Naive thymus-derived CD4-positive, alpha-beta T cell (primary cell): ENCODE measurements around the gene CALD1. TPM values are rescaled to one million over a fixed set of nuclear protein-coding genes. Genes with fewer than 3 reads are reported as not detected.

Source experiments
- ATAC-seq: fragments of 150-1000 bp; cut with Tn5 transposase; 2 replicates; pipeline ENCODE4 v1.10.0; 2021; ENCODE audit warnings: mild to moderate bottlenecking, moderate library complexity
- CTCF ChIA-PET: fragments of 350-600 bp; sonication (Branson Sonifier 250); formaldehyde crosslinking; loops from one replicate; lab custom pipeline; 2021; ENCODE audit warnings: antibody characterized with exemption; lab: Charles Lee
- POLR2A ChIA-PET: fragments of 350-600 bp; sonication (Branson Sonifier 250); formaldehyde crosslinking; loops from one replicate; lab custom pipeline; 2021; ENCODE audit warnings: antibody characterized with exemption, inconsistent platforms; lab: Charles Lee
- DNase-seq, 9 donors: peaks; one replicate each; pipeline versions ENCODE4 v3.0.0 to v3.0.0-alpha.2; 2020 to 2022; ENCODE audit warnings: mixed read lengths in 1 of 9
- H3K27ac ChIP-seq: one replicate; pipeline ENCODE4 v1.7.0; 2013; ENCODE audit warnings: mild to moderate bottlenecking, low read depth, low read length, moderate library complexity
- H3K27me3 ChIP-seq, 2 donors: one replicate each; pipeline ENCODE4 v1.7.0; 2013; ENCODE audit warnings: low read length in 2 of 2, mild to moderate bottlenecking in 2 of 2, moderate library complexity in 2 of 2; ENCODE audit not compliant: control insufficient read depth in 2 of 2, insufficient read depth in 2 of 2
- H3K36me3 ChIP-seq, 3 experiments: 1 replicate in 2 of 3; 2 replicates in 1 of 3; pipeline ENCODE4 v1.7.0; 2013; ENCODE audit warnings: low read length in 3 of 3, mild to moderate bottlenecking in 3 of 3, moderate library complexity in 1 of 3; ENCODE audit not compliant: insufficient read depth in 3 of 3, control insufficient read depth in 2 of 3
- H3K4me1 ChIP-seq, 2 donors: one replicate each; pipeline ENCODE4 v1.7.0; 2013; ENCODE audit warnings: low read length in 2 of 2, mild to moderate bottlenecking in 2 of 2, moderate library complexity in 1 of 2; ENCODE audit not compliant: control insufficient read depth in 2 of 2, insufficient read depth in 2 of 2
- H3K4me3 ChIP-seq: 2 replicates; pipeline ENCODE4 v1.7.0; 2013; ENCODE audit warnings: mild to moderate bottlenecking, low read length
- H3K9me3 ChIP-seq, 3 experiments: 1 replicate in 2 of 3; 2 replicates in 1 of 3; pipeline ENCODE4 v1.7.0; 2013; ENCODE audit warnings: low read length in 3 of 3; ENCODE audit not compliant: control insufficient read depth in 2 of 3
- H3K27ac Mint-ChIP-seq, 9 donors: one replicate each; pipeline ENCODE4 v1.8.0; 2020 to 2022; ENCODE audit warnings: mixed read lengths in 9 of 9, mild to moderate bottlenecking in 8 of 9, moderate library complexity in 5 of 9, inconsistent platforms in 2 of 9
- H3K27me3 Mint-ChIP-seq, 5 donors: one replicate each; pipeline ENCODE4 v1.8.0; 2021 to 2022; ENCODE audit warnings: mixed read lengths in 5 of 5, mild to moderate bottlenecking in 1 of 5
- H3K36me3 Mint-ChIP-seq, 5 donors: one replicate each; pipeline ENCODE4 v1.8.0; 2020 to 2022; ENCODE audit warnings: mixed read lengths in 5 of 5, mild to moderate bottlenecking in 3 of 5, inconsistent platforms in 1 of 5
- H3K4me1 Mint-ChIP-seq, 7 donors: one replicate each; pipeline ENCODE4 v1.8.0; 2020 to 2022; ENCODE audit warnings: mixed read lengths in 7 of 7, mild to moderate bottlenecking in 3 of 7, inconsistent platforms in 1 of 7
- H3K4me3 Mint-ChIP-seq, 10 donors: one replicate each; pipeline ENCODE4 v1.8.0; 2020 to 2022; ENCODE audit warnings: mild to moderate bottlenecking in 10 of 10, mixed read lengths in 10 of 10, moderate library complexity in 6 of 10, inconsistent platforms in 2 of 10
- H3K9me3 Mint-ChIP-seq, 11 donors: one replicate each; pipeline ENCODE4 v1.8.0; 2020 to 2022; ENCODE audit warnings: mixed read lengths in 11 of 11, mild to moderate bottlenecking in 4 of 11, inconsistent platforms in 1 of 11, moderate library complexity in 1 of 11
- intact Hi-C, 2 donors: fragments of 100-400 bp; cut with micrococcal nuclease; formaldehyde crosslinking; loops; one replicate each; pipeline ENCODE4 v1.15.1; 2023
- polyA plus RNA-seq, 2 donors: library from polyadenylated mRNA; unstranded; fragments of 300-500 nt; fragmentation: Illumina TruSeq; gene quantifications; one replicate each; pipeline ENCODE4 v1.2.3, GENCODE V29; 2021
- total RNA-seq, 6 experiments: library from RNA in 5 of 6; stranded (reverse) in 5 of 6; gene quantifications; 1 replicate in 5 of 6; 2 replicates in 1 of 6; pipeline ENCODE4 v1.2.3 and lab custom pipeline; 2021 to 2026

Gene CALD1
- total and polyA plus RNA-seq, 7 experiments from 2014 or later = 0.27 to 2.0 (median 0.37) TPM; not detected in 1

DNA sequence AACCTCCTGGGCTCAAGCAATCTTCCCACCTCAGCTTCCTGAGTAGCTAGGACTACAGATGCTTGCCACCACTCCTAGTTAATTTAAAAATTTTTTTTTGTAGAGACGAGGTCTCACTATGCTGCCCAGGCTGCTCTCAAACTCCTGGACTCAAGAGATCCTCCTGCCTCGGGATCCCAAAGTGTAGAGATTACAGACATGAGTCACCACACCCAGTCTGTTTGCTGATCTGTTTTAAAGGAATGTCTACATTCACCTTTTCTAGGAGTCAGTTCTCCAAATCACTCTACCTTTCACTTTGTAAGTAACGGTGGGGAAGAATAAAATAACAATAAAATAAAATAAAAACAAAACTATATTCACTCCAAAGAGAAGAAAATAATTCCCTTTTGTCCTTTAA is 120.3 kb downstream of the CALD1 start:
- POLR2A ChIA-PET = no interaction called here
- H3K27ac ChIP-seq = no peak overlapping the region
- CTCF ChIA-PET = no interaction called here
- no peak for ATAC-seq
- DNase-seq = no peak
- intact Hi-C loops = no loop called here
- H3K36me3 ChIP-seq = no peaks in the 10 kb centered on the region
- H3K9me3 ChIP-seq = peaks cover 0 to 9% (median 0%) of the 10 kb centered on the region in 3 experiments
- no peak overlapping the region for H3K4me3 ChIP-seq
- Mint-ChIP-seq H3K27ac (peak overlapping the region in 1 of 9 donors; percentile 18), H3K27me3 (peaks cover 0 to under 1% (median 0%) of the 10 kb centered on the region in 5 donors), H3K9me3 (peaks cover 2 to 28% (median 14%) of the 10 kb centered on the region in 11 donors), H3K4me1 (peaks cover 0 to 5% (median 4%) of the 10 kb centered on the region in 7 donors), H3K36me3 (peaks cover 3 to 12% (median 4%) of the 10 kb centered on the region in 5 donors), H3K4me3 (no peak overlapping the region)
- H3K27me3 ChIP-seq = no peaks in the 10 kb centered on the region
- H3K4me1 ChIP-seq = no peaks in the 10 kb centered on the region

DNA sequence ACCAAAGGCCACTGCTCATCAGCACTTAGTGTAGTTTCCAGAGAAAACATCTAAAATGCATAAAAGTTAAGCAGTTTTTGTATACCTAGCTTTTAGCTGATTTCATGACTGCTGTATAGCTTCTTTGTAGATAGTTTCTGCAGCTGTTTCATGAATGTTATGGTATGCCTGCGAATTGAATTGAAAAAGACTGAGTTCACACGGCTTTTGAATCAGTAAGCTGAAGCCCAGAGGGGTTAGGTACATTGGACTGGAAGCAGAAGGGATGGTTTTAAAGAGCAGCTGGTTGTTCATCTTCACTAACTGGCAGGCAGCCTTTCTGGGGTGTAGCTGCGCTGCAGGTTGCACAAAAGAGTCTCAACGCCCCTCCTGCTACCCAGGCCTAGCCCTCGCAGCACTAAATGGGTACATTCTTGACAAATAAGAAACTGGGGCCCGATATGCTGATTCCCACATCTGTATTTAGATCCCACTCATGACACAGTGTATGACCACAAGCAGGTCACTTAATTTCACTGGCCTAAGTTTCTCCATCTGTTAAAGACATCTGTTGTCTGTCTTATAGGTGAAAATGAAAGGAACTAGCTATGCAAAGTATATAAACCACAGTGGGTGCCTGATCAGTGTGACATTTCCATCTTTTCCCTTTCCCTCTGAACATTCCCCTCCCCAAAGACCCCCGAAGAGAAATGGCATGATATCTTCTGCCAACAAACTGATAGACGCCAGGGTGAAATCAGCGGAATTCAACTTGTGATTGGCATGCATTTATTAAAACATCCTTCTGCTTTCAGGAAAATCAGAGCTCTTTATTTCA is 120.9 kb downstream of the CALD1 start:
- Histone ChIP-seq H3K4me3 (no peak overlapping the region), H3K9me3 (peaks cover 0 to 9% (median 0%) of the 10 kb centered on the region in 3 experiments), H3K4me1 (no peaks in the 10 kb centered on the region), H3K27me3 (no peaks in the 10 kb centered on the region), H3K36me3 (no peaks in the 10 kb centered on the region), H3K27ac (no peak overlapping the region)
- Mint-ChIP-seq H3K27me3 (no peaks in the 10 kb centered on the region), H3K27ac (peak overlapping the region in 1 of 9 donors; percentile 18), H3K36me3 (peaks cover 0 to 12% (median 4%) of the 10 kb centered on the region in 5 donors), H3K4me1 (peaks cover 0 to 5% (median 4%) of the 10 kb centered on the region in 7 donors), H3K9me3 (peaks cover 0 to 22% (median 14%) of the 10 kb centered on the region in 11 donors), H3K4me3 (no peak overlapping the region)
- ChIA-PET CTCF (interaction anchor here (0.6 kb wide), 1 partner anchor 148 kb away, joined by 4 read pairs; no protein-coding TSS in a partner anchor), POLR2A (no interaction called here)
- no peak for ATAC-seq
- DNase-seq = no peak
- intact Hi-C loops = no loop called here

DNA sequence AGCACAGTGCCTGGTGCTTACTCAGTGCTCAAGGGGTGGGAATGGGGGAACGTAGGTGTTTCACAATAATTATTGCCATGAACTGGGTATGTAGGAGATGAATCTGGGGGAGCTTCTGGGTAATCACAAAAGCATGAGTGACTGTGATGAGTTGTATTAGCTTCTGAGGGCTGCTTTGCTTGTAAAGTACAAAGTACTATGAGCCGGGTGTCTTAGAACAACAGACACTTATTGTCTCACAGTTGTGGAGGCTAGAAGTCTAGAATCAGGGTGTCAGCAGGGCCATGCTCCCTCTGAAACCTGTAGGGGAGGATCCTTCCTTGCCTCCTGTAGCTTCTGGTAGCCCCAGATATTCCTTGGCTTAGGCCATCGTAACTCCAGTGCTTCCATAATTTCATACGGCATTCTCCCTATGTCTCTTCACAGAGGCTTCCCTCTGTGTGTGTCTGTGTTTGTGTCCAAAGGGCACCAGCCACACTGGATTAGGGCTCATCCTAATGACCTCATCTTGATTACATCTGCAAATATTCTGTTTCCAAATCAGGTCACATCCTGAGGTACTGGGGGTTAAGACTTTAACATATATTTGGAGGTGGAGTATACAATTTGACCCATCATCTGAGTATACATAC is 122.1 kb downstream of the CALD1 start:
- Histone ChIP-seq H3K36me3 (no peaks in the 10 kb centered on the region), H3K27me3 (no peaks in the 10 kb centered on the region), H3K4me3 (no peak overlapping the region), H3K27ac (no peak overlapping the region), H3K9me3 (no peaks in the 10 kb centered on the region), H3K4me1 (no peaks in the 10 kb centered on the region)
- no peaks in the 10 kb centered on the region for H3K27me3 Mint-ChIP-seq
- H3K9me3 Mint-ChIP-seq = peaks cover 0 to 10% (median 5%) of the 10 kb centered on the region in 11 donors
- DNase-seq (no peak), ATAC-seq (no peak)
- H3K4me3 Mint-ChIP-seq = no peak overlapping the region
- intact Hi-C loops = no loop called here
- peaks cover 0 to 6% (median 3%) of the 10 kb centered on the region in 5 donors for H3K36me3 Mint-ChIP-seq
- no peak overlapping the region for H3K27ac Mint-ChIP-seq
- H3K4me1 Mint-ChIP-seq = peaks cover 0 to 5% (median 4%) of the 10 kb centered on the region in 7 donors
- ChIA-PET CTCF (no interaction called here), POLR2A (no interaction called here)

DNA sequence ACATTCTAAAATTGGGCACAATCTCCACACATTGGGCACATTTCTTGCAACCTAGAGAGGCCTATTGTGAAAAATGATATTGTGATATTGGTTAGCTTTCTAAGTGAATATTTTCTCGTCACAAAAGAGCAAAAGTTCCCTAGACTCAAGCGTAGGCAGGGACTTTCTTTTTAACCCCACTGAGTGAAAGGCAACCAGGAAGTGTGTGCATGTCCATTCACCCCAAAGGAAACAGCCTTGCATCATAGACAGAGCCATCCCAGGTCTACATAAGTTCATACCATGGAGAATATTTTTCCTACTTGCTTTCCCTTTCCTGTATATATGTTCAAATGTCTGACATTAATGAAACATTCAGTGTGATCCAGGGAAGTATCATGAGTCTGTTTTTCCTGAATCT is 122.6 kb downstream of the CALD1 start:
- ATAC-seq (no peak), DNase-seq (no peak)
- Histone ChIP-seq H3K27me3 (no peaks in the 10 kb centered on the region), H3K9me3 (no peaks in the 10 kb centered on the region), H3K36me3 (no peaks in the 10 kb centered on the region), H3K4me1 (no peaks in the 10 kb centered on the region), H3K27ac (no peak overlapping the region), H3K4me3 (no peak overlapping the region)
- ChIA-PET POLR2A (interaction anchor here (1.0 kb wide), 1 partner anchor 246 kb away, joined by 3 read pairs; the partner anchor contains the start of gene TMEM140), CTCF (no interaction called here)
- Mint-ChIP-seq H3K4me3 (no peak overlapping the region), H3K36me3 (peaks cover 0 to 2% (median 0%) of the 10 kb centered on the region in 5 donors), H3K27ac (peak overlapping the region in 1 of 9 donors; percentile 59), H3K4me1 (peaks cover 0 to 7% (median 4%) of the 10 kb centered on the region in 7 donors), H3K9me3 (peaks cover 0 to 5% (median 1%) of the 10 kb centered on the region in 11 donors), H3K27me3 (no peaks in the 10 kb centered on the region)
- intact Hi-C loops = no loop called here

DNA sequence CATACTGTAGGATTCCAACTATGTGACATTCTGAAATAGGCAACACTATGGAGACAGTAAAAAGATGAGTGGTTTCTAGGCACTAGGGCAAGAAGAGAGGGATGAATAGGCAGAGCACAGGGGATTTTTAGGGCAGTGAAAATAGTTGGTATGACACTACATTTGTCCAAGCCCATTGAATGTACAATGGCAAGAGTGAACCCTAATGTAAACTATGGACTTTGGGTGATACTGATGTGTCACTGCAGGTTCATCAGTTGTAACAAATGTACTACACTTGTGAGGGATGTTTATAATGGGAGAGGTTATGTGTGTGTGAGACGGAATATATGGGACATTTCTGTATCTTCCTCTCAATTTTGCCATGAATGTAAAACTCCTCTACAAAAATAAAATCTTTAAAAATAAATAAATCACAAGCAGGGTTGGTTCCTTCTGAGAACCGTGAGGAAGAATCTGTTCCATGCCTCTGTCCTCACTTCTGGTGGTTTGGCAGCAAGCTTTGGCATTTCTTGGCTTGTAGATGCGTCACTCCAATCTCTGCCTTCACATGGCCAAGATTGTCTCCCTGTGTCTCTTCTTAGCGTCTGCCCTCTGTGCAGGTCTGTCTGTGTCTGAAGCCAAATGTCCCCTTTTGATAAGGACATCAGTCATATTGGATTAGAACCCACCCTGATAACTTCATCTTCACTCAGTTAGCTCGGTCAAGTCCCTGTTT is 123.8 kb downstream of the CALD1 start:
- Mint-ChIP-seq H3K36me3 (no peaks in the 10 kb centered on the region), H3K9me3 (peaks cover 0 to 2% (median 0%) of the 10 kb centered on the region in 11 donors), H3K4me3 (no peak overlapping the region), H3K27ac (no peak overlapping the region), H3K4me1 (peaks cover 0 to 9% (median 4%) of the 10 kb centered on the region in 7 donors), H3K27me3 (no peaks in the 10 kb centered on the region)
- Histone ChIP-seq H3K27ac (no peak overlapping the region), H3K27me3 (no peaks in the 10 kb centered on the region), H3K4me3 (no peak overlapping the region), H3K9me3 (no peaks in the 10 kb centered on the region), H3K36me3 (no peaks in the 10 kb centered on the region), H3K4me1 (no peaks in the 10 kb centered on the region)
- no peak for DNase-seq
- CTCF ChIA-PET = no interaction called here
- intact Hi-C loops = no loop called here
- POLR2A ChIA-PET = no interaction called here
- no peak for ATAC-seq

DNA sequence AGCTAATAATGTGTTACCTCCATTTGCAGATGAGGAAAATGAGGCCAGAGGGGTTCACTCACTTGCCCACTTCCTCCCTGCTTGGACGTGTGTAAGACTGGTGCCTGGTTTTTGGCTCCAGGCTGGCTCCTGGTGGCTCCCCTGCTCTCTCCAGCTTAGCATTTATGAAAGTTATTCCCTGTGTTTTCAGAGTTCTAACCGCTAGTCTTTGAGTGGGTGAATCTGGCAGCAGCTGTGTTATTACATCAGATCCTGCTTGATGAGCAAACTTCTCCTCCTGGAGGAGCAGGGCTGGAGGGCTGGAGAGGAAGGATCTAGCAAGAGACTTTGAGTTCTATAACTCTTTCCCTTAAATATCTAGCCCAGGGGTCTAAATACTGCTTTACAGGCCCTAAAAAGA is 125.9 kb downstream of the CALD1 start:
- no peaks in the 10 kb centered on the region for H3K27me3 Mint-ChIP-seq
- peaks cover 0 to 2% (median 0%) of the 10 kb centered on the region in 11 donors for H3K9me3 Mint-ChIP-seq
- no peak overlapping the region for H3K27ac Mint-ChIP-seq
- CTCF ChIA-PET = no interaction called here
- H3K4me3 Mint-ChIP-seq = no peak overlapping the region
- Histone ChIP-seq H3K27me3 (no peaks in the 10 kb centered on the region), H3K36me3 (no peaks in the 10 kb centered on the region), H3K27ac (no peak overlapping the region), H3K4me3 (no peak overlapping the region), H3K9me3 (no peaks in the 10 kb centered on the region), H3K4me1 (no peaks in the 10 kb centered on the region)
- intact Hi-C loops = no loop called here
- DNase-seq = no peak
- peaks cover 0 to 12% (median 4%) of the 10 kb centered on the region in 7 donors for H3K4me1 Mint-ChIP-seq
- POLR2A ChIA-PET = no interaction called here
- no peak for ATAC-seq
- no peaks in the 10 kb centered on the region for H3K36me3 Mint-ChIP-seq
